GM10266 (cell line): ENCODE measurements around the gene CDH6.

Source experiments
- DNase-seq: peaks from one replicate; pipeline ENCODE4 v3.0.0; 2012; ENCODE audit errors: extremely low spot score
- CTCF ChIP-seq: IDR thresholded peaks from 2 replicates; pipeline ENCODE4 v1.5.1; 2012; ENCODE audit warnings: mild to moderate bottlenecking, low read depth; ENCODE audit not compliant: control insufficient read depth, insufficient read depth; ENCODE audit errors: missing control alignments

The CDH6 gene

GRCh38 chr5:31362931-31363568, 169.6 kb downstream of the CDH6 start:
- TF ChIP-seq CTCF, result no peak
- DNase-seq, result no peak

- TF ChIP-seq CTCF, result no peak
- DNase-seq, result no peak
Measured at GRCh38 chr5:31364881-31365636, 171.6 kb downstream of the CDH6 start.

GRCh38 chr5:31365776-31366175, 172.3 kb downstream of the CDH6 start:
- no peak for TF ChIP-seq CTCF

GRCh38 chr5:31366941-31367340, 173.5 kb downstream of the CDH6 start:
- TF ChIP-seq CTCF, result no peak
- no peak for DNase-seq

More at GRCh38 chr5:31365776-31366175, 172.3 kb downstream of the CDH6 start:
- no peak for DNase-seq

GRCh38 chr5:31372124-31372523, 178.6 kb downstream of the CDH6 start:
- TF ChIP-seq CTCF, result no peak
- no peak for DNase-seq

- TF ChIP-seq CTCF, result no peak
- no peak for DNase-seq
Measured at GRCh38 chr5:31375999-31376720, 182.7 kb downstream of the CDH6 start.
